ENCODE results near the gene AP3M1. TPM values are rescaled to one million over a fixed set of nuclear protein-coding genes. Genes with fewer than 3 reads are reported as not detected.
A peak's percentile ranks its signal among the peaks of the same experiment; 100 is the strongest.

The AP3M1 gene
- polyA plus RNA-seq, 3 donors = 17.5 to 32.0 (median 23.2) TPM

- Mint-ChIP-seq H3K4me3 (no peak overlapping the region), H3K4me1 (no peaks in the 10 kb centered on the region), H3K27me3 (ENCODE audit: low read depth in 3 of 3) (peaks cover 0 to 2% (median 0%) of the 10 kb centered on the region in 3 donors), H3K36me3 (peaks cover 95 to 99% of the 10 kb centered on the region in 2 donors), H3K27ac (peak overlapping the region in 2 of 7 donors; percentile 43 to 54), H3K9me3 (no peaks in the 10 kb centered on the region)
- Histone ChIP-seq H3K27me3 (ENCODE audit: control insufficient read depth in 2 of 2, insufficient read depth in 2 of 2, low read length in 2 of 2) (no peaks in the 10 kb centered on the region), H3K36me3 (replicated peaks in 1 of 2; ENCODE audit: control insufficient read depth in 1 of 2, insufficient read depth in 2 of 2, low read length in 2 of 2) (peaks cover 95 to 100% of the 10 kb centered on the region in 2 donors), H3K4me3 (replicated peaks in 1 of 3; ENCODE audit: low read depth in 2 of 3, low read length in 3 of 3) (no peak overlapping the region), H4K20me1 (ENCODE audit: insufficient read depth, low read length) (peaks cover 62% of the 10 kb centered on the region), H2AFZ (ENCODE audit: insufficient read depth, low read depth, low read length, poor library complexity, severe bottlenecking) (no peak overlapping the region), H3K9ac (ENCODE audit: insufficient read depth, low read length, poor library complexity, severe bottlenecking) (no peak overlapping the region), H3K4me2 (replicated peaks; ENCODE audit: extremely low read depth, low read length, poor library complexity, severe bottlenecking) (no peak overlapping the region), H3K79me2 (ENCODE audit: insufficient read depth, low read length) (no peaks in the 10 kb centered on the region), H3K9me3 (replicated peaks in 1 of 2; ENCODE audit: control insufficient read depth in 1 of 2, insufficient read depth in 1 of 2, low read length in 2 of 2) (no peaks in the 10 kb centered on the region), H3K4me1 (ENCODE audit: control insufficient read depth in 1 of 2, insufficient read depth in 2 of 2, low read length in 2 of 2) (no peaks in the 10 kb centered on the region), H3K27ac (ENCODE audit: low read depth in 1 of 2, low read length in 2 of 2) (peak overlapping the region in 1 of 2 donors; percentile 38)
- TF ChIP-seq CTCF (IDR thresholded peaks at IDR 0.05) = no peak
- intact Hi-C loops (cut with micrococcal nuclease) = no loop called here
- 100% methylated on average over 2 of the region's 4 CpGs for WGBS (ENCODE audit: insufficient coverage)
- no peak for DNase-seq
These were observed 43.2 kb downstream of the AP3M1 start for GRCh38 chr10:74107391-74107790.

- Mint-ChIP-seq H3K4me1 (no peaks in the 10 kb centered on the region), H3K27ac (peak overlapping the region in 4 of 7 donors; percentile 21 to 76 (median 61)), H3K27me3 (ENCODE audit: low read depth in 3 of 3) (peaks cover 0 to 2% (median 0%) of the 10 kb centered on the region in 3 donors), H3K4me3 (no peak overlapping the region), H3K9me3 (no peaks in the 10 kb centered on the region), H3K36me3 (peaks cover 87 to 97% of the 10 kb centered on the region in 2 donors)
- no peak overlapping the region for H3K27ac ChIP-seq (ENCODE audit: low read depth in 1 of 2, low read length in 2 of 2)
- peaks cover 92 to 100% of the 10 kb centered on the region in 2 donors for H3K36me3 ChIP-seq (replicated peaks in 1 of 2; ENCODE audit: control insufficient read depth in 1 of 2, insufficient read depth in 2 of 2, low read length in 2 of 2)
- peaks cover 42% of the 10 kb centered on the region for H4K20me1 ChIP-seq (ENCODE audit: insufficient read depth, low read length)
- intact Hi-C loops (cut with micrococcal nuclease) = no loop called here
- no peak overlapping the region for H3K9ac ChIP-seq (ENCODE audit: insufficient read depth, low read length, poor library complexity, severe bottlenecking)
- no peaks in the 10 kb centered on the region for H3K27me3 ChIP-seq (ENCODE audit: control insufficient read depth in 2 of 2, insufficient read depth in 2 of 2, low read length in 2 of 2)
- no peaks in the 10 kb centered on the region for H3K4me1 ChIP-seq (ENCODE audit: control insufficient read depth in 1 of 2, insufficient read depth in 2 of 2, low read length in 2 of 2)
- WGBS (ENCODE audit: insufficient coverage) = 98% methylated on average over 6 of the region's 8 CpGs
- no peak overlapping the region for H2AFZ ChIP-seq (ENCODE audit: insufficient read depth, low read depth, low read length, poor library complexity, severe bottlenecking)
- H3K79me2 ChIP-seq (ENCODE audit: insufficient read depth, low read length) = no peaks in the 10 kb centered on the region
- no peaks in the 10 kb centered on the region for H3K9me3 ChIP-seq (replicated peaks in 1 of 2; ENCODE audit: control insufficient read depth in 1 of 2, insufficient read depth in 1 of 2, low read length in 2 of 2)
- no peak for TF ChIP-seq CTCF (IDR thresholded peaks at IDR 0.05)
- DNase-seq = no peak
- no peak overlapping the region for H3K4me2 ChIP-seq (replicated peaks; ENCODE audit: extremely low read depth, low read length, poor library complexity, severe bottlenecking)
- no peak overlapping the region for H3K4me3 ChIP-seq (replicated peaks in 1 of 3; ENCODE audit: low read depth in 2 of 3, low read length in 3 of 3)
These were observed 45.6 kb downstream of the AP3M1 start for GRCh38 chr10:74104996-74105395.
